ENCODE measurements around the gene PTPRF.

PTPRF gene

GRCh38 chr1:43503534-43503933 lies 27.1 kb upstream of the PTPRF start:
- no peak for TF ChIP-seq CTCF (IDR thresholded peaks at IDR 0.05; ENCODE audit: low read depth, low read length, poor library complexity, severe bottlenecking)
- peaks cover 1% of the 10 kb centered on the region; the same call in 1 of the 2 replicates for H3K27me3 ChIP-seq (ENCODE audit: control insufficient read depth, low read length)
- H4K20me1 ChIP-seq (ENCODE audit: control insufficient read depth, insufficient read depth, low read depth, low read length), result no peaks in the 10 kb centered on the region
- no peaks in the 10 kb centered on the region for H3K79me2 ChIP-seq (ENCODE audit: control insufficient read depth, low read length)
- no peak overlapping the region for H3K27ac ChIP-seq (ENCODE audit: low read depth, low read length)
- H3K9me2 ChIP-seq (replicated peaks; ENCODE audit: control insufficient read depth, low read length), result no peaks in the 10 kb centered on the region
- H3K4me1 ChIP-seq (ENCODE audit: control insufficient read depth, low read length), result no peaks in the 10 kb centered on the region
- no peaks in the 10 kb centered on the region for H3K36me3 ChIP-seq (ENCODE audit: control insufficient read depth, low read length)
- no peaks in the 10 kb centered on the region for H3F3A ChIP-seq (ENCODE audit: control insufficient read depth, insufficient read depth)
- H3K4me2 ChIP-seq (ENCODE audit: low read length), result no peak overlapping the region
- no peaks in the 10 kb centered on the region for H3K9me3 ChIP-seq (ENCODE audit: control insufficient read depth, insufficient read depth, low read length)
- no peak overlapping the region for H3K4me3 ChIP-seq (ENCODE audit: low read length)

- Histone ChIP-seq H3K36me3 (ENCODE audit: control insufficient read depth, low read length) (no peaks in the 10 kb centered on the region), H3K27me3 (ENCODE audit: control insufficient read depth, low read length) (peaks cover 16% of the 10 kb centered on the region), H3K79me2 (ENCODE audit: control insufficient read depth, low read length) (no peaks in the 10 kb centered on the region), H3K9me3 (ENCODE audit: control insufficient read depth, insufficient read depth, low read length) (no peaks in the 10 kb centered on the region), H3K27ac (ENCODE audit: low read depth, low read length) (no peak overlapping the region), H3F3A (ENCODE audit: control insufficient read depth, insufficient read depth) (no peaks in the 10 kb centered on the region), H3K4me1 (ENCODE audit: control insufficient read depth, low read length) (no peaks in the 10 kb centered on the region), H3K4me3 (ENCODE audit: low read length) (no peak overlapping the region), H3K9me2 (replicated peaks; ENCODE audit: control insufficient read depth, low read length) (no peaks in the 10 kb centered on the region), H4K20me1 (ENCODE audit: control insufficient read depth, insufficient read depth, low read depth, low read length) (no peaks in the 10 kb centered on the region), H3K4me2 (ENCODE audit: low read length) (no peak overlapping the region)
- TF ChIP-seq EZH2phosphoT487 (IDR thresholded peaks at IDR 0.05; ENCODE audit: borderline replicate concordance, low read length) (no peak), CTCF (IDR thresholded peaks at IDR 0.05; ENCODE audit: low read depth, low read length, poor library complexity, severe bottlenecking) (no peak)
Measured at GRCh38 chr1:43505077-43505780, 25.5 kb upstream of the PTPRF start.

- Histone ChIP-seq H3K79me2 (ENCODE audit: control insufficient read depth, low read length) (no peaks in the 10 kb centered on the region), H3F3A (ENCODE audit: control insufficient read depth, insufficient read depth) (no peaks in the 10 kb centered on the region), H3K9me3 (ENCODE audit: control insufficient read depth, insufficient read depth, low read length) (0 out of 2 replicates have a peak, but pooled peaks cover under 1% of the 10 kb centered on the region), H3K4me3 (ENCODE audit: low read length) (no peak overlapping the region), H3K27me3 (ENCODE audit: control insufficient read depth, low read length) (peaks cover 21% of the 10 kb centered on the region), H3K9me2 (replicated peaks; ENCODE audit: control insufficient read depth, low read length) (no peaks in the 10 kb centered on the region), H3K4me2 (ENCODE audit: low read length) (no peak overlapping the region), H3K4me1 (ENCODE audit: control insufficient read depth, low read length) (no peaks in the 10 kb centered on the region), H3K36me3 (ENCODE audit: control insufficient read depth, low read length) (no peaks in the 10 kb centered on the region), H4K20me1 (ENCODE audit: control insufficient read depth, insufficient read depth, low read depth, low read length) (no peaks in the 10 kb centered on the region), H3K27ac (ENCODE audit: low read depth, low read length) (no peak overlapping the region)
- no peak for TF ChIP-seq EZH2phosphoT487 (IDR thresholded peaks at IDR 0.05; ENCODE audit: borderline replicate concordance, low read length)
- no peak for TF ChIP-seq CTCF (IDR thresholded peaks at IDR 0.05; ENCODE audit: low read depth, low read length, poor library complexity, severe bottlenecking)
Measured at GRCh38 chr1:43506233-43506632, 24.4 kb upstream of the PTPRF start.
